ENCODE results near the gene RAE1.

GRCh38 chr20:57422254-57422653 lies 71.2 kb downstream of the RAE1 start:
- TF ChIP-seq CTCF (IDR thresholded peaks at IDR 0.05; ENCODE audit: poor library complexity) = no peak
- TF ChIP-seq EZH2 (IDR thresholded peaks at IDR 0.05; ENCODE audit: borderline replicate concordance) = no peak
- TF ChIP-seq EZH2phosphoT487 (IDR thresholded peaks at IDR 0.05; ENCODE audit: low read depth, severe bottlenecking, unreplicated experiment) = no peak
